HG03575 (cell line): Measurements from ENCODE around the gene IGF2BP3.

Experiments used
- ATAC-seq: cut with Tn5 transposase; IDR thresholded peaks from one replicate; pipeline ENCODE4 v1.9.1; 2021; ENCODE audit not compliant: unreplicated experiment, insufficient number of reproducible peaks, low FRiP score; ENCODE audit errors: extremely low read depth

The IGF2BP3 gene

GRCh38 chr7:23350466-23350865 is 119.8 kb downstream of the IGF2BP3 start:
- no peak for ATAC-seq

- no peak for ATAC-seq
Observed at GRCh38 chr7:23349484-23350157, 120.7 kb downstream of the IGF2BP3 start.

DNA sequence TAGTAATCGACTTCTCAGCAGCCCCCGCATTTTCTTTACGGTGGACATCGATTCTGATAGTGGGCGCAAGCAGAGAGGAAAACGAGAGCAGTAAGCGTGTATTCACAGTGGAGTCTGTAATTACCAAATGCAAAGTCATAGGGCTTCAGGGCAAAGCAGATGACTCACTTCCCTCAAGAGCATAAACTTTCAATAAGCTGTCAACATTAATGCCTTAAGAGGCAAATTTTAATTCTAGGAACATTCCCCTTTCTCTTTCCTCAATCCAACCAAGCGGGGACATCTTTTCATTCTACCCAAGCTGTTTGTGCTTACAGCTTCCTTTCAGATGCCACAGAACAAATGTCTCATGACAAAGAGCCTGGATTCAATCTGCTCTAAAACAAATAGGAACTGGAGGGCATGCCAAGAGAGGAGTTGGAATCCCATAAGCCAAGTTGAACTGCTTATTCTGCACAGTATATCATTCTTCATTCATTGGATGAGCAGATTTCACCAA is 122.6 kb downstream of the IGF2BP3 start:
- ATAC-seq = no peak

- no peak for ATAC-seq
Observed at GRCh38 chr7:23347033-23347681, 123.1 kb downstream of the IGF2BP3 start.

- no peak for ATAC-seq
Observed at GRCh38 chr7:23346316-23346715, 124.0 kb downstream of the IGF2BP3 start.

- ATAC-seq = no peak
Observed at GRCh38 chr7:23345601-23346000, 124.7 kb downstream of the IGF2BP3 start.

- ATAC-seq = no peak
Observed at GRCh38 chr7:23343806-23344475, 126.3 kb downstream of the IGF2BP3 start.

DNA sequence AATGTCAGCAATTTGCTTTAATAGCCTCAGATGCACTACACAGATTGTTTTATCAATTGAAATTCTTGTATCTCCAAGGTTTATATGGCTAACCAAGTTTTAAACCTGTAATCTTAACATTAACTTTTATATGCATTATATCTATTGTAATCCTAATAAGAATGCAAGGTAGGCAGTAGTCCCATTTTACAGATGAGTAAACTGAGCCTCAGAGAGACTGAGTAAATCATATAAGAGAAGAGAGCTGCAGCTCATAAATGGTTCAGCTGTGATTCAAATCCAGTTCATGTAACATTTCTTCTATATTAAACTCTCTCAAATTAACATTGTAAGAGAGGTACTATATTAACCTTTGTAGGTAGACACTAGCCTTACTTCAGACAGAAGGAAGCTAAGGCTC is 127.2 kb downstream of the IGF2BP3 start:
- no peak for ATAC-seq

GRCh38 chr7:23341846-23342598 is 128.3 kb downstream of the IGF2BP3 start:
- ATAC-seq = no peak

GRCh38 chr7:23338863-23339262 is 131.4 kb downstream of the IGF2BP3 start:
- no peak for ATAC-seq

GRCh38 chr7:23338439-23338838 is 131.9 kb downstream of the IGF2BP3 start:
- no peak for ATAC-seq

DNA sequence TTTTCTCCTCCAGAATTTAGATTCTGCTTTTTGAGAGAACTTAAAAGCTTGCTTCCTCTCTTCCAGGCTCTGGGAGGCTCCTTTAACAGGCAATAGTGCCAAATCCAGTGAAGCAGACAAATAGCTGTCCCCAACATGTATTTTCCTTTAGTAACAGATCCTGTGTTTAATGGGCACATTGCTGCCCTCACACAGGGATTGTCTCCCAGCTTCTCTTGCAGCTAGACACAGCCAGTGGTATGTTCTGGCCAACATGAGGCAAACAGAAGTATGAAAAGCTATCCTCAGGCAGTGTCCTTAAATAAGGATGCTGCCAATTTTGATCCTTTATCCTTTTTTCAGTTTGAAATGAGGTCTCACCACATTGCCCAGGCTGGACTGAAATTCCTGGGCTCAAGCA is 132.9 kb downstream of the IGF2BP3 start:
- ATAC-seq = no peak

DNA sequence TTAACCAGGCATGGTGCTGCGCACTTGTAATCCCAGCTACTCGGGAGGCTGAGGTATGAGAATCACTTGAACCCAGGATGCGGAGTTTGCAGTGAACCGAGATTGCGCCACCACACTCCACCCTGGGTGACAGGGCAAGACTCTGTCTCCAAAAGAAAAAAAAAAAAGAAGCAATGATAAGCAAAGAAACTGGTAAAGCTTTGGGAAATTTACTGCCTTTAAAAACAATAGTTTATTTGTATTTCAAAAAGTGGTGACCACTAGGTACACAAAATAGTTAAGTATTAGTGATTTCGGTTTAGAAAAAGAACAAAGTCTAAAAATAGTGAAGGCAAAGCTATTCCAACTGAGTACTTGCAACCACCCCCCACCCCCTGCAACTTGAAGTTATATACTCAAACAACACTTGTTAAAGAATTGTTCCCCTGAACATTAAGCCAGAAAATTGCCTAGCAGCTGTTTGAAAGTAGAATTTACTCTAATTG is 133.4 kb downstream of the IGF2BP3 start:
- no peak for ATAC-seq

DNA sequence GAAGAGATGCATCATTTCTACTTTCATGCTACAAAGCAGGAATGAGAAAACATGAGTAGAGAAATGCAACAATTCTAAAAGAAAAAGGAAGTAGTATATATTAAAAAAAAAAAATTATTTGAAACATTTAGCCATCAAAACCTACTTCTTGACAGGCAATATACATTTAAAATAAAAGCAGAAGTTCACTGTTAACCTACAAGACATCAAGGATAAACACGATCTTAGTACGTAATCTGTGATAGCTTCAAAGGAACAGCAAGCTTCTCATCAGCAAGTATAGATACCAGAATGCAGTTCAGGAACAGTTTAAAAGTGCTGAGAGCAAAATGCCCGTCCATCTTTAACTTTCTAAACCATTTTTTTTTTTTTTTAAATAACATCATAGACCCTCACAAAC is 134.2 kb downstream of the IGF2BP3 start:
- ATAC-seq = no peak

GRCh38 chr7:23335621-23336020 is 134.7 kb downstream of the IGF2BP3 start:
- ATAC-seq = no peak

GRCh38 chr7:23335136-23335535 is 135.2 kb downstream of the IGF2BP3 start:
- no peak for ATAC-seq

DNA sequence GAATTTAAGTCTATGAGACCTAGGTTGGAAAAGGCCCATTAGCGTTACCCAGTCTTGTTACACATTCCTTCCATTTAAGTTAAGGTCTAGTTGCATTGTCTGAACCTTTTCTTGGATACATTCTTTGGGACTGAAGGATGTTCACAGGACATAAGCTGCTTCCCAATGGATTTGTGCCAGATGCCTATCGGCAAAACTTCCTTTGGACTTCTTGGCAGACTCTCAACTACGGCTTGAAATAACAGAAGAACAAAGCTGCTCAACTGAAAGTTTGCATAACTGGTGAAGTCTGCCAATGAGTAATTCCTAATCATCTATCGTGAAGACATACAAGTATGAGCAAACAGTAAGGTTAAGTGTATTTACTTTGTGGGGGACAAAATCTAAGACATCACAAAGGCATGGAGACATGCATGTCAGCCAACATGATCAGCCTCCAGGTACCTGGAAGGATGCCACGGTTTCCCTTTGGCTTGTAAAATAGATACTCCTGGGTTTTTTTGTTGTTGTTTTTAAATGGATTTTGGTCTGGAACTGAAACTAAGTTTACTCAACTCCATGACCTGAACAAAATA is 135.7 kb downstream of the IGF2BP3 start:
- no peak for ATAC-seq

GRCh38 chr7:23333671-23334246 is 136.5 kb downstream of the IGF2BP3 start:
- ATAC-seq = no peak
